ENCODE results near the gene DSCAM. TPM values are rescaled to one million over a fixed set of nuclear protein-coding genes. Genes with fewer than 3 reads are reported as not detected.

DSCAM gene
- total RNA-seq, 1 donor from 2014 or later: 0.06 TPM

DNA sequence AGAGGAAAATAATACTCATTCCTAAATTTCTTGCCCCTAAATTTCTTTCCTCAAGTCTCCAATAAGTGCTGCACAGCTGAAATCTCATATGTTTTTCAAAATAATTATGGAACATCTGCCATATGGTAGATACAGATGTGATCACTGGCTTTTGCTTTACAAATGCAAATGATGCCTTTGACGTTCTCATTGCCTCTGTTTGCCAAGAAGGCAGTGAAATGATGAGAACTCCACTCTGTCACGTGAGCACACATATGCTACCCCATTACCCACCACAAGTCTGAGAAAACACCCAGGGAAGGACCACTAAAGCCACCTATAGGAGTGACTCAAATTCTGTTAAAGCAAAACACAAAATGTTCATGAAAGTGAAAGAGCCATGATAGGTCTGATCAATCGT lies 43.9 kb downstream of the DSCAM start:
- ATAC-seq: no peak

DNA sequence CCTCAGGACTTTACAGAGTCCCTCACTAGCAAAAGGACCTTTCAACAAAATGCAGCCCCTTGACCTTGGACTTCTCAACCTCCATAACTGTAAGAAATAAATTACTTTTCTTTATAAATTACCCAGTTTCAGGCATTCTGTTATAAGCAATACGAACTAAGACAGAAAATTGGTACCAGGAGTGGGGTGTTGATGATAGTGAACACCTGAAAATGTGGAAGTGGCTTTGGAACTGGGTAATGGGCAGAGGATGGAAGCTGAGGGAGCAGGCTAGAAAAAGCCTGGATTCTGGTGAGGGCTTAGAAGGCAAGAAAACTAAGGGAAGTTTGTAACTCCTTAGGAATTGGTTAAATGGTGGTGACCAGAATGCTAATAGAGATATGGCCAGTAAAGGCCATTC lies 46.8 kb downstream of the DSCAM start:
- H3K27me3 ChIP-seq (ENCODE audit: low read depth): no peaks in the 10 kb centered on the region
- TF ChIP-seq, protein P1, sequence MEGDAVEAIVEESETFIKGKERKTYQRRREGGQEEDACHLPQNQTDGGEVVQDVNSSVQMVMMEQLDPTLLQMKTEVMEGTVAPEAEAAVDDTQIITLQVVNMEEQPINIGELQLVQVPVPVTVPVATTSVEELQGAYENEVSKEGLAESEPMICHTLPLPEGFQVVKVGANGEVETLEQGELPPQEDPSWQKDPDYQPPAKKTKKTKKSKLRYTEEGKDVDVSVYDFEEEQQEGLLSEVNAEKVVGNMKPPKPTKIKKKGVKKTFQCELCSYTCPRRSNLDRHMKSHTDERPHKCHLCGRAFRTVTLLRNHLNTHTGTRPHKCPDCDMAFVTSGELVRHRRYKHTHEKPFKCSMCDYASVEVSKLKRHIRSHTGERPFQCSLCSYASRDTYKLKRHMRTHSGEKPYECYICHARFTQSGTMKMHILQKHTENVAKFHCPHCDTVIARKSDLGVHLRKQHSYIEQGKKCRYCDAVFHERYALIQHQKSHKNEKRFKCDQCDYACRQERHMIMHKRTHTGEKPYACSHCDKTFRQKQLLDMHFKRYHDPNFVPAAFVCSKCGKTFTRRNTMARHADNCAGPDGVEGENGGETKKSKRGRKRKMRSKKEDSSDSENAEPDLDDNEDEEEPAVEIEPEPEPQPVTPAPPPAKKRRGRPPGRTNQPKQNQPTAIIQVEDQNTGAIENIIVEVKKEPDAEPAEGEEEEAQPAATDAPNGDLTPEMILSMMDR (IDR thresholded peaks at IDR 0.05): no peak
- H3K36me3 ChIP-seq: no peaks in the 10 kb centered on the region
- peaks cover 23% of the 10 kb centered on the region for H3K9me3 ChIP-seq
- no peak for DNase-seq
- H3K4me3 ChIP-seq: no peak overlapping the region
- no peak for ATAC-seq
- no peaks in the 10 kb centered on the region for H3K4me1 ChIP-seq
- intact Hi-C loops (cut with DNase I): no loop called here
- no peak overlapping the region for H3K27ac ChIP-seq

More for the DNA sequence above, 43.9 kb downstream of the DSCAM start:
- DNase-seq: no peak
- Histone ChIP-seq H3K36me3 (no peaks in the 10 kb centered on the region), H3K4me1 (no peaks in the 10 kb centered on the region), H3K9me3 (peaks cover 23% of the 10 kb centered on the region), H3K4me3 (no peak overlapping the region), H3K27ac (no peak overlapping the region), H3K27me3 (ENCODE audit: low read depth) (no peaks in the 10 kb centered on the region)
- TF ChIP-seq, protein P1 (IDR thresholded peaks at IDR 0.05): no peak
- intact Hi-C loops (cut with DNase I): no loop called here

DNA sequence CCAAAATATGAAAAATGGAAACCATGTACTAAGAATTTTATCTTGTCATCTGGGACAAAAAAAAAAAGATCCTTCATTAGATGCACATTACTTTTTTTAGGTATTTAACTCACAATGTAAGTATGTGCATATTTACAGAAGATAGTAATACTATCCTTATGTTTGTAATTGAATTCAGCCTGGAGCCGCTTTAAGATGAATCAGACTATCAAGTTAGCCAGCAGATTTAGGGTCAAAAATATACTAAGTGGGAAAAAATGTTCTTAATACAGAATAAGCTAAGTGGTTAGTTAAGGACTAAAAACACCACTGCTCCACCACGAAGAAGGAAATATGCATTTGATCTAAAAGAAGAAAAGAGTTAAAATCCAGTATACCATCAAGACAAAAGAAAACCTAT lies 49.1 kb downstream of the DSCAM start:
- TF ChIP-seq, protein P1 (IDR thresholded peaks at IDR 0.05): no peak
- intact Hi-C loops (cut with DNase I): no loop called here
- Histone ChIP-seq H3K4me1 (no peaks in the 10 kb centered on the region), H3K9me3 (peaks cover 23% of the 10 kb centered on the region), H3K27ac (no peak overlapping the region), H3K4me3 (no peak overlapping the region), H3K36me3 (no peaks in the 10 kb centered on the region), H3K27me3 (ENCODE audit: low read depth) (no peaks in the 10 kb centered on the region)
- ATAC-seq (no peak), DNase-seq (no peak)

DNA sequence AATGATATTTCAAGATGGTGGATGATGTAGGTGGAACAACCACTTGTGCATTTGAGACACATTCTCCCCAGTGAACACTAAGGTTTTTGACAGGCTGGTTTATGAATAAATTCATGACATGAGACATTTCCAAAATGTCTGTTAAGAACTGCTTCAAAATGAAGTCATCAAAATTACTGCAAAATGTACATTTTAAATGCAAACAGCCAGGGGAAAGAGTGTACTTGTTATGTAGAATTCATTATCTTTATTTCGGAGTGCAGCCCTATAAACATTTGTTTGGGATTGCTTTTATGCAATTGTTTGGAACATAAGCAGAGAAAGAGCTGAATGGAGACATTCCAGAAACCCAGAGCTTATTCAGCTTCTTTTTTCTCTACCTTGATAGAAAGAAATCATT lies 49.5 kb downstream of the DSCAM start:
- no peak for DNase-seq
- no peaks in the 10 kb centered on the region for H3K36me3 ChIP-seq
- H3K9me3 ChIP-seq: peaks cover 23% of the 10 kb centered on the region
- H3K4me3 ChIP-seq: no peak overlapping the region
- no peaks in the 10 kb centered on the region for H3K4me1 ChIP-seq
- ATAC-seq: no peak
- TF ChIP-seq, protein P1 (IDR thresholded peaks at IDR 0.05): no peak
- intact Hi-C loops (cut with DNase I): no loop called here
- no peaks in the 10 kb centered on the region for H3K27me3 ChIP-seq (ENCODE audit: low read depth)
- H3K27ac ChIP-seq: no peak overlapping the region

DNA sequence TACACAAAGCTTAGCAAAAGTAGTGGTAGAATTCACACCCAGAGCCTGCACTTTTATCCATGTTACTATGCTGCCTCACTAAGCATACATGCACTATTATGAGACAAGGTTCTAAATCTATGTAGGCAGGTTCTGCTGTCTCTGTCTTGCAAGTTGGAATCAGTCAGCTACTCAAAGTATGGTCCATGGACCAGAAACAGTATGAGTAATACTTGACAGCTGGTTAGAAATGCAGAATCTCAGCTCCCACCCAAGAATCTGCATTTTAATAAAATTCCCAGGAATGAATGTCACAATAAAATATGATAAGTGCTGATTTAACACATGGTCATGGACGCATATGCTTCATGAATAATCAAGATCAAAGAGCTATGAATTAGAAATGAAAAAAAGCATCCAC lies 50.5 kb downstream of the DSCAM start:
- Histone ChIP-seq H3K9me3 (peaks cover 23% of the 10 kb centered on the region), H3K4me1 (no peaks in the 10 kb centered on the region), H3K4me3 (no peak overlapping the region), H3K27ac (no peak overlapping the region), H3K27me3 (ENCODE audit: low read depth) (no peaks in the 10 kb centered on the region), H3K36me3 (no peaks in the 10 kb centered on the region)
- DNase-seq (no peak), ATAC-seq (no peak)
- TF ChIP-seq, protein P1 (IDR thresholded peaks at IDR 0.05): no peak
- intact Hi-C loops (cut with DNase I): no loop called here

DNA sequence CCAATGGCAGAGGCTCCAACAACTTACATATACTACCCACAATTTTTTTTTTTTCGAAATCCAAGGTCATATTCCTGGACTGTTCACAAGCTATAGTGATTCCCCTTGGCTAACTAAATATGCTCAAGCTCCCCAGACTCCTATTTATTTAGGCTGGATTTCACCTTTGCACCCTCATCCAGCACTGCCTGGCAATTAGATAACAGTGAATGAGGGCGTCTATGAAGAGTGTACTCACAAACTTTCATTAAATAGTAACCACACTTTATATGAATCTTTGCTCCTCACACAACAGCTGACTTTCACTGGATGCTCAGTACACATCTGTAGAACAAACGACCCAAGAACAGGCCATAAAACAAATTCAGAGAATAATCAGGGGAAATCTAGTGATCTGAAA lies 51.6 kb downstream of the DSCAM start:
- intact Hi-C loops (cut with DNase I): no loop called here
- Histone ChIP-seq H3K27ac (no peak overlapping the region), H3K9me3 (peaks cover 14% of the 10 kb centered on the region), H3K4me3 (no peak overlapping the region), H3K4me1 (no peaks in the 10 kb centered on the region), H3K27me3 (ENCODE audit: low read depth) (no peaks in the 10 kb centered on the region), H3K36me3 (no peaks in the 10 kb centered on the region)
- ATAC-seq: no peak
- DNase-seq: no peak
- TF ChIP-seq, protein P1 (IDR thresholded peaks at IDR 0.05): no peak

All from lower lobe of right lung (tissue), 2 donors.